ENCODE data around the gene PTPRN2. TPM values are rescaled to one million over a fixed set of nuclear protein-coding genes. Genes with fewer than 3 reads are reported as not detected.

Gene PTPRN2
- total and polyA plus RNA-seq, 2 of the 8 experiments (the other 6 are each of a cell fraction or from before 2014, with no cell fraction given), result 2.6 to 4.5 TPM

DNA sequence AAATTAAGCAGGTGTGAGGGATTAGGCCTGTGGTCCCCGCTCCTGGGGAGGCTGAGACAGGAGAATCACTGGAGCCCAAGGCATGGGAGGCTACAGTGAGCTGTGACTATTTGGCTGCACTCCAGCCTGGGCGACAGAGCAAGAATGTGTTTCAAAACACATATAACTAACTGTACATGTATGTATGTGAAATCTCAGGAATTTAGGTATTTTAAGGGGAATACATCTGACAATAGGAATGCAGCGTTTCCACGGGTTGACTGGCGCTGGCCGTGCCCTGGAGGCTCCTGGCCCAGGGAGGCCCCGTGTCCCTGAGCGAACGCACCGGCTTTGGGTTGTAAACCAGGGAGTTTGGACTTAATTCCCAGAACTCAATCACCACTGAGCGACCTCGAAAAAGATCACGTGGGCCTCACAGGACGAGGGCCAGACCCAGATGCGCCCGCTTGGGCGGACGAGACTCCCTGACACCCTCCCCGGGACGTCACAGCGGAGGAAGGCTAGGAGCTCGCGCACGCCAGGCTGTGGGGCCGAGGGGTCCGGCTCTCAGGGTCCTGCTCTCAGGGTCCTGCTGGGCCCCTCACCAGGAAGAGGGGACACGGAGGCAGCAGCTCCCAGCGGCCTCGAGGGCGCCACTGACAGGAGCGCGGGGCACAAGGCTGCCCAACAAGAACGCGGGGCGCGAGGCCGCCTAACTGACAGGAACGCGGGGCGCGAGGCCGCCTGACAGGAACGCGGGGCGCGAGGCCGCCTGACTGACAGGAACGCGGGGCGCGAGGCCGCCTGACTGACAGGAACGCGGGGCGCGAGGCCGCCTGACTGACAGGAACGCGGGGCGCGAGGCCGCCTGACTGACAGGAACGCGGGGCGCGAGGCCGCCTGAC is 18.4 kb downstream of the PTPRN2 start (continued):
- TF ChIP-seq CHD2 (IDR thresholded peaks at IDR 0.05; ENCODE audit: low read length), result no peak

All from H1 (cell line).